SK-N-SH treated with all-trans-retinoic acid at 6 μM for 48 hours (cell line): ENCODE results near the gene MAMDC4.

Experiments
- ARNTL ChIP-seq: fragments of 450-650 bp; formaldehyde crosslinking; IDR thresholded peaks from 2 replicates; pipeline ENCODE4 v1.5.0; 2020; ENCODE audit warnings: low read depth, mild to moderate bottlenecking, moderate library complexity, borderline replicate concordance
- CREB5 ChIP-seq: fragments of 250-450 bp; sonication (Bioruptor Pico); IDR thresholded peaks from 2 replicates; pipeline ENCODE4 v1.5.1; 2020; ENCODE audit warnings: low read depth, mild to moderate bottlenecking, moderate library complexity
- CSDC2 ChIP-seq: fragments of 250-450 bp; sonication (Bioruptor Pico); IDR thresholded peaks from 2 replicates; pipeline ENCODE4 v1.5.0; 2020; ENCODE audit warnings: mild to moderate bottlenecking, moderate library complexity
- ESRRG ChIP-seq: fragments of 250-450 bp; sonication (Bioruptor Pico); IDR thresholded peaks from 2 replicates; pipeline ENCODE4 v1.6.1; 2021; ENCODE audit warnings: mild to moderate bottlenecking
- GLIS3 ChIP-seq: fragments of 250-450 bp; sonication (Bioruptor Pico); IDR thresholded peaks from 2 replicates; pipeline ENCODE4 v1.5.0; 2020; ENCODE audit warnings: mild to moderate bottlenecking, moderate library complexity
- PATZ1 ChIP-seq: fragments of 250-450 bp; sonication (Bioruptor Pico); IDR thresholded peaks from 2 replicates; pipeline ENCODE4 v1.8.0; 2020; ENCODE audit warnings: mild to moderate bottlenecking, moderate library complexity, borderline replicate concordance
- PPARA ChIP-seq: fragments of 250-450 bp; sonication (Bioruptor Pico); IDR thresholded peaks from 2 replicates; pipeline ENCODE4 v1.5.0; 2020; ENCODE audit warnings: mild to moderate bottlenecking, borderline replicate concordance
- RARB ChIP-seq: fragments of 250-450 bp; sonication (Bioruptor Pico); IDR thresholded peaks from 2 replicates; pipeline ENCODE4 v1.8.0; 2021; ENCODE audit warnings: mild to moderate bottlenecking, moderate library complexity
- SNAI2 ChIP-seq: fragments of 250-450 bp; sonication (Bioruptor Pico); IDR thresholded peaks from 2 replicates; pipeline ENCODE4 v1.5.0; 2020; ENCODE audit warnings: mild to moderate bottlenecking, moderate library complexity
- TCF4 ChIP-seq: fragments of 250-450 bp; sonication (Bioruptor Pico); IDR thresholded peaks from 2 replicates; pipeline ENCODE4 v1.8.0; 2021; ENCODE audit warnings: mild to moderate bottlenecking, moderate library complexity, borderline replicate concordance
- TOX ChIP-seq: fragments of 250-450 bp; sonication (Bioruptor Pico); IDR thresholded peaks from 2 replicates; pipeline ENCODE4 v1.8.0; 2021; ENCODE audit warnings: mild to moderate bottlenecking, moderate library complexity, borderline replicate concordance
- TSHZ2 ChIP-seq: fragments of 250-450 bp; sonication (Bioruptor Pico); IDR thresholded peaks from 2 replicates; pipeline ENCODE4 v1.5.0; 2020; ENCODE audit warnings: mild to moderate bottlenecking, moderate library complexity
- ZFP30 ChIP-seq: fragments of 450-650 bp; formaldehyde crosslinking; IDR thresholded peaks from 2 replicates; pipeline ENCODE4 v1.5.0; 2022; ENCODE audit warnings: mild to moderate bottlenecking, moderate library complexity

- TF ChIP-seq TOX (CRISPR knock-in tag) = no peak
- no peak for TF ChIP-seq CREB5 (CRISPR knock-in tag)
- no peak for TF ChIP-seq PPARA (CRISPR knock-in tag)
- TF ChIP-seq ARNTL (CRISPR knock-in tag) = no peak
- TF ChIP-seq ZFP30 (CRISPR knock-in tag) = no peak
- no peak for TF ChIP-seq PATZ1 (CRISPR knock-in tag)
- no peak for TF ChIP-seq RARB
- no peak for TF ChIP-seq SNAI2
- no peak for TF ChIP-seq TSHZ2 (CRISPR knock-in tag)
- TF ChIP-seq CSDC2 = no peak
- TF ChIP-seq GLIS3 (CRISPR knock-in tag) = no peak
- TF ChIP-seq TCF4 = no peak
- no peak for TF ChIP-seq ESRRG (CRISPR knock-in tag)
Observed at GRCh38 chr9:136858452-136858843, 6.3 kb downstream of the MAMDC4 start.
